SJCRH30 (cell line): ENCODE data around the gene SFRP4. TPM values are rescaled to one million over a fixed set of nuclear protein-coding genes. Genes with fewer than 3 reads are reported as not detected.

ENCODE experiments used
- DNase-seq, 2 experiments: peaks; one replicate each; pipeline ENCODE4 v3.0.0-alpha.2; 2015 to 2020
- H3K27ac ChIP-seq: fragments of 250-450 bp; sonication (Bioruptor Pico); 2 replicates; pipeline ENCODE4 v1.5.1; 2020; ENCODE audit warnings: mild to moderate bottlenecking, moderate library complexity
- H3K27me3 ChIP-seq: fragments of 250-450 bp; sonication (Bioruptor Pico); 2 replicates; pipeline ENCODE4 v1.5.1; 2020; ENCODE audit warnings: mild to moderate bottlenecking, moderate library complexity
- H3K36me3 ChIP-seq: fragments of 250-450 bp; sonication (Bioruptor Pico); 2 replicates; pipeline ENCODE4 v1.5.1; 2020; ENCODE audit warnings: mild to moderate bottlenecking, moderate library complexity
- H3K4me1 ChIP-seq: fragments of 250-450 bp; sonication (Bioruptor Pico); 2 replicates; pipeline ENCODE4 v1.5.1; 2020; ENCODE audit warnings: mild to moderate bottlenecking, moderate library complexity
- H3K4me3 ChIP-seq: fragments of 250-450 bp; sonication (Bioruptor Pico); 2 replicates; pipeline ENCODE4 v1.5.1; 2020; ENCODE audit warnings: mild to moderate bottlenecking, moderate library complexity
- H3K9me3 ChIP-seq: fragments of 250-450 bp; sonication (Bioruptor Pico); replicated peaks from 2 replicates; pipeline ENCODE4 v1.5.1; 2020; ENCODE audit warnings: mild to moderate bottlenecking, moderate library complexity
- total RNA-seq: library from RNA; depleted of rRNA; stranded (reverse); fragments of >200 nt; shearing (Covaris generic); gene quantifications from 2 replicates; pipeline ENCODE4 v1.2.3, GENCODE V29; 2014

Gene SFRP4
- total RNA-seq, 1 experiment from 2014 or later, result 5.6 TPM

DNA sequence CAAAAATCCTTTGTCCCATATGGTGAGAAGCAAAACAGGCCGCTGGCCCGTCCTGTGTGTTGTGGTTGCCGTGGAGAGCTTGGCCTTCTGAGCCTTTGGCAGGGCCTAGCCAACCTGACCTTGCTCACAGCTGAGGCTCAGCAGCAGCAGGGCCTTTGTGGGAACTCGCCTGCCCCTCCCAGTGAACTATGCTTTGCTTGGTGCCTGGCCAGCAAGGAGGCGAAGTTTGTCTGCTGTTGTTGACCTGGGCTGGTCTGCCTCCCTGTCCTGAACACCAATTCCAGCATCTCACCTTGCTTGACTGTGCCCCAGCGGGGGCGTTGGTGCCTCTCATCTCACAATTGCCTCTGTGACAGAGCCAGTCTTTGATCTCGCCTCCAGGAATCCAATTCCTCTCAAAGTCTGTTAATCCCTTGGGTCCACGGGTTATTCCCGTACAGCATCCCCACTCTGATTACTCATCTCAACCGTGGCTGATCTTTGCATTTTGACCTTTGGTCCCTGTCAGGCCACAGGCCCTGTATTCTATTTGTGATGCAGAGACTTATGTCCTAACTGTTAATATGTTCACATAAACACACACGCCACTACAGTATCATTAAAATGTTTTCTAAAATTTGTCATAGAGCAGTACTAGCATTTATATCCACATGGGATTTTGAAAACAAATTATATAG lies 26.5 kb upstream of the SFRP4 start:
- Histone ChIP-seq H3K36me3 (no peaks in the 10 kb centered on the region), H3K27ac (peak overlapping the region; percentile 90), H3K4me1 (peaks cover 34% of the 10 kb centered on the region), H3K4me3 (peak overlapping the region; percentile 6), H3K9me3 (0 out of 2 replicates have a peak, but pooled peaks cover 2% of the 10 kb centered on the region), H3K27me3 (no peaks in the 10 kb centered on the region)
- DNase-seq, result peak; percentile 88 to 90

DNA sequence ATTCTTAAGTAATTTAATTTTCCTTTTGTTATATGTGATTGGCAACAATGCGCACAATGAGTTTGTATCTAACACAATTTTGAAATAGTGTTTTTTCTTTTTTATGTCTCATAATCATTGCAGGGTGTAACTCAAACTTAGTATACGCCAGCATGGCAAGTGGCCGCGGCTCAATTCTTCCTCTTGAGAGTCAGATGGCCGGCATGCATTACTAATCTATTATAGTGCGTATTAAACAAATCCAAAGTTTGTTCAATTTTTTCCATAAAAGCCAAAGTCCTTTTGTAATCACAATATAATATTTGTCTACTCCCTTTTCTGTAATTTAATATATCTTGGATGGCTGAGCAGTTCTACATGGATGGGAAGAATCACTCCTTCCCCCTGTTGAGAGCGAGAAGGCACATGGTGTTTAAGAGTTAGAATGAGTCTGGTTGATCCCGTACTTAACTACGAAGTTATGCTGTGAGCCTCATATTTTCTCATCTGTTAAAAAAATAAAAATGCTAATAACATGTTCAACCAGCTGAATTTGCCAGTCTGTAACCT lies 16.5 kb upstream of the SFRP4 start:
- Histone ChIP-seq H3K9me3 (no peaks in the 10 kb centered on the region; the same call in 1 of the 2 replicates), H3K27me3 (no peaks in the 10 kb centered on the region), H3K36me3 (no peaks in the 10 kb centered on the region), H3K4me1 (no peaks in the 10 kb centered on the region; the same call in 1 of the 2 replicates), H3K27ac (no peak overlapping the region), H3K4me3 (no peak overlapping the region)
- no peak for DNase-seq

DNA sequence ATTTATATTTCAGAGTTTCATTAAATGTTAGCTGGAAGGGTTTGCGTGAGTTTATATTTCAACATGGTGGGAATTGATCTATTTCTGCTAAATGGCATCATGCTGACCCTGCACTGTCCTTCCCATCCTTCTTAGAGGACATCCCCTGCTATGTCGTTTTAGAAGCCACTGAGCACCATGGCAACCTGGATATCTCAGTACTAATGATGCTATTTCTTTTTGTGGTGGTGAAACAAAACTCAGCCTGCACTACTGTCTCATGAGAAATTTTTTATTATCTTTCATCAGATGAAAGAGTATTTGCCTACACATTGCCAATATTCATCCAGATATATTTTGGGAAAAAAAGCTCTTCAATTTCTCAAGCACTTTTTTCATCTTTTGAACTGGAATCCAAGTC lies 15.9 kb upstream of the SFRP4 start:
- Histone ChIP-seq H3K4me3 (no peak overlapping the region), H3K36me3 (no peaks in the 10 kb centered on the region), H3K27me3 (no peaks in the 10 kb centered on the region), H3K9me3 (no peaks in the 10 kb centered on the region; the same call in 1 of the 2 replicates), H3K4me1 (no peaks in the 10 kb centered on the region; the same call in 1 of the 2 replicates), H3K27ac (no peak overlapping the region)
- DNase-seq, result no peak

DNA sequence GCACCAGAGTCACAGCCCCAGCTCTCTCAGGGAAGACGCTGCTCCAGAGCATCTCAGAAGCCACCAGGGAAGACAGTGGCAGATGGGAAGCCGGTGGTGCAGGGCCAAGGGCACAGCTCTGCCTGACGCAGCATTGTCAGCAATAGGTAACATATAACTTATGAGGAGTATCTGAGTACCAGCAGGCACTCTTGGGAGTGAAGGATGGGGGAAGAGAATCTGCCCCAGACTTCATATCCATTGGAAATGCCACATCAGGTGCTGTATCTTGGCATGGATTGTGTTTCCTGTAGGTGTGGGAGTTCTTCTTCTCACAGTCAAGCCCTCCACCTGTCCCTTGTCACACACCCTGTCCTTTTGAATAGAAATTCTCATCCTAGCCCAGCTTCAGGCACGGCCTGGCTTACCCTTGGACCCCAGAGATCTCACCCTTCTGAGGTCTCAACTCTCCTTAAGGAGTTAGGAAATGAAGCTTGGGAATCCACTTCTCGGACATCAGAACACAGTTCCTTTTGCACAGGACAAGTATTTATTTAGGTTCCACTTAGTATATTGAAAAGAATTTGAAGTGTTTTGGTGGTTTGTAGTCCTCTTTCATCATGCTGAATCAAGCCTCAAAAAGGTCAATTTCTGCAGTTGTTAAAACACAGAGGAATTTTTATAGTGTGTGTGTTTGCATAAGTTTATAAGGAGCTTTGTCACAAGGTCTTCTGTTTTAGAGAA lies 13.8 kb upstream of the SFRP4 start:
- no peak for DNase-seq
- Histone ChIP-seq H3K9me3 (peaks cover 3% of the 10 kb centered on the region; the same call in 1 of the 2 replicates), H3K4me1 (no peaks in the 10 kb centered on the region; the same call in 1 of the 2 replicates), H3K4me3 (no peak overlapping the region), H3K27ac (no peak overlapping the region), H3K36me3 (no peaks in the 10 kb centered on the region), H3K27me3 (no peaks in the 10 kb centered on the region)

DNA sequence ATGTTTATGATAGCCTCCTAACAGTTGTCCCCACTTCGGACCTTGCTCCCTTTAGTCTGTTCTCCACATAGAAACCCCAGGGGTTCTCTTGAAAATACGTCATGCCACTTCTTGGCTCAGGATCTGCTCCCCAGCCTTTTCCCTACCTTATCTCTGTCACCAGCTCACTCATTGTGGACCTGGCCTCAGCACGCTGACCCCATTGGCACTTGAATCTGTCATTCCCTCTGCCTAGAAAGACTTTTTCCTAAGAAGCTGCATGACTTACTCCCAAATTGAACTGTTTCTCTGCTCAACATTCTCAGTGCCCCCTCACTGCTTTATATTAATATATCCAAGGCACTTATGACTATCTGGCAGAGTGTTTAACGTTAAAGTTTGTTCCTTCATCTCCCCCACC lies 12.3 kb upstream of the SFRP4 start:
- peaks cover 9% of the 10 kb centered on the region; the same call in 1 of the 2 replicates for H3K9me3 ChIP-seq
- H3K27me3 ChIP-seq, result no peaks in the 10 kb centered on the region
- H3K27ac ChIP-seq, result no peak overlapping the region
- H3K4me3 ChIP-seq, result no peak overlapping the region
- DNase-seq, result no peak
- H3K4me1 ChIP-seq, result no peaks in the 10 kb centered on the region; the same call in 1 of the 2 replicates
- H3K36me3 ChIP-seq, result no peaks in the 10 kb centered on the region

DNA sequence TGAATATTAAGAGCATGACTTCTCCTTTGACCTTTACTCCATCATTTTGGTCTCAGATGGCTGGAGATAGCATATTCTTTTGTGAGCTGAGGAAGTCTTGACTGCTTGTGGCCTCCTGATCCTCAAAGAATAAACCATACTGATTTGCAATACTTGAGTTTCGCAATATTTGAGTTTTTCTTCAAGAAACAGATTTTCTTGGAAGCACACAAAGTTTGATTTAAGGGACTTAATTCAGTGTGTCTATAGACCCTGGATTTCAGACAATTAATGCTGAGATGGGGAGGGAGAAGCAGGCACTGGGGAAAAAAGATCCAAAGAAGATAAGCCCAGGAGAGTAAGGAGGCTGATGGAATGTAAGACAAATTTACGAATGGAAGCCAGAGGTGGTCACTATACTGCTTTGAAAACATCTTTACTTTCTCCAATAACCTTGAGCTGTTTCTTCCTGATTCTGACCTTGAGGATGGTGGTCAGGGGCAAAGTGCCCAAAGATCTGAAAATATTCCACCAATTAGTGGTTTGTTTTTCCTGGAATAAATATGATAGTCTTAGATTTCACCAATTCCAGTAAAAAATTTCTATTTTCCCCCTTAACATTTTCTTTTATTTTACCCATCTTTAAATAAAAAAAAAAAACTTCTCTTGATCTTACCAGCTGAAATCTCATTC lies 11.3 kb upstream of the SFRP4 start:
- H3K9me3 ChIP-seq, result peaks cover 9% of the 10 kb centered on the region; the same call in 1 of the 2 replicates
- H3K27ac ChIP-seq, result no peak overlapping the region
- no peak for DNase-seq
- no peaks in the 10 kb centered on the region for H3K27me3 ChIP-seq
- no peak overlapping the region for H3K4me3 ChIP-seq
- no peaks in the 10 kb centered on the region; the same call in 1 of the 2 replicates for H3K4me1 ChIP-seq
- H3K36me3 ChIP-seq, result no peaks in the 10 kb centered on the region

DNA sequence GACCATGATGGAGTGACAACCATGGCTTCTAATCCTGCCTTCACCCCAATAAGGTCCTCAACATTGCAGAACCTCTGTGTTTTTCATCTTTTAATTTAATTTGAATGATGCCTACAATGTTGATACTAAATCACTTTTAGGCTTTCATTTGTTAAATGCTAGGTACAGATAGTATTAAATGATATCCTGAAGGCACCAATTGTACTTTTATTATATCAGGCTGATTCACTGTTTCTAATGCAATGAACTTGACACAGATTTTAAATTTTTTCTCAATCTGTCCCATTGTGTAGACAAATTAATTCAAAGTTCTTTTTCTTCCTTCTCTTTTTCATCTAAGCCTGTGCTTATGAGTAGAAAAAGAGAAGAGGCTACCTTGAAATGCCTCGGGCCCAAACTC lies 9.0 kb upstream of the SFRP4 start:
- H3K4me1 ChIP-seq, result peaks cover 7% of the 10 kb centered on the region; the same call in 1 of the 2 replicates
- no peaks in the 10 kb centered on the region for H3K27me3 ChIP-seq
- H3K27ac ChIP-seq, result no peak overlapping the region
- no peak for DNase-seq
- H3K9me3 ChIP-seq, result peaks cover 9% of the 10 kb centered on the region; the same call in 1 of the 2 replicates
- H3K4me3 ChIP-seq, result no peak overlapping the region
- H3K36me3 ChIP-seq, result no peaks in the 10 kb centered on the region

DNA sequence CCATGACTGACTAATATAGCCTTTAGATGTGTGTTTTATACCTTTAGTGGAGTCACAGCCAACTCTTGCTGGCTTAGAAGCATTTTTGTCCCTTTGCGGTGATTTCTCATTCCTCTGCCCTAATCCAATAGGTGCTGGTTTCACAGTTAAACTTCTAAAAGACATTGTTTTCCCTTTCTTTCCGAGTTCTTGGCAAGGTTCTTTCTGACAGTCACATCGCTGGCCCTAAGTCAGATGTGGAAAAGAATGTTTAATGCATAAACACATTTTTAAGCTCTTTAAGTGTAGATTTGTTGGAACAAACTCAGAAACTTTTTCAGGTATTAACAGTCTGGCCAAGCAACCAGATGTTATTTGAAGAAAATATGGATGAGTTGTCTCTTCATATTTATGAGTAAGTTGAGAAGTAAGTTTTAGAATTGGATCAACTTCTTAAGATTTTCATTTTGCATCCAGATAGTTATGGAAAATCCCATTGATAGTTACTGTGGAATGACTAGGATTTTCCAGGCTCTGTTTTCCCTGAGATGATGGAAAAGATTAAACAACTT lies 7.9 kb upstream of the SFRP4 start:
- H3K27ac ChIP-seq, result no peak overlapping the region
- DNase-seq, result no peak
- no peak overlapping the region for H3K4me3 ChIP-seq
- peaks cover 7% of the 10 kb centered on the region; the same call in 1 of the 2 replicates for H3K4me1 ChIP-seq
- H3K27me3 ChIP-seq, result no peaks in the 10 kb centered on the region
- peaks cover 9% of the 10 kb centered on the region; the same call in 1 of the 2 replicates for H3K9me3 ChIP-seq
- no peaks in the 10 kb centered on the region for H3K36me3 ChIP-seq

DNA sequence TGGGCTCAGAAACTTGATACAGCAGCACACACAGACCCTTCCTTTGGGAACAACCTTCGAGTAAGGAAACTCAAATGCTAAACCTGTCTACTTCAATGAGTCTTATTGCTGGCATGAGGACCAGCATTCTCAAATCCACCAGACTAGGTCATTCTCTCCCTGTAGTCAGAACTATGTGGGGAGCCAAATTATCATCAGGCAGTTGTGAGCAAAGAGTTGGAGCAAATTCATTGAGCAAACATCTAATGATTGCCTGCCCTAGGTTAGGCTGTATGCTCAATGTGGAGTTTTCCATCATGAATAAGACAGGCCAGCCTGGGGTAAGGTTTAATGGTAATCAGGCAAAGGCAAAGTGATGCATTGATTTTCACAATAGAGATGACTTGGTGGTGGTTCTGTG lies 7.4 kb upstream of the SFRP4 start:
- H3K9me3 ChIP-seq, result peaks cover 9% of the 10 kb centered on the region; the same call in 1 of the 2 replicates
- peaks cover 7% of the 10 kb centered on the region; the same call in 1 of the 2 replicates for H3K4me1 ChIP-seq
- H3K27me3 ChIP-seq, result no peaks in the 10 kb centered on the region
- H3K27ac ChIP-seq, result no peak overlapping the region
- DNase-seq, result no peak
- H3K36me3 ChIP-seq, result no peaks in the 10 kb centered on the region
- no peak overlapping the region for H3K4me3 ChIP-seq

DNA sequence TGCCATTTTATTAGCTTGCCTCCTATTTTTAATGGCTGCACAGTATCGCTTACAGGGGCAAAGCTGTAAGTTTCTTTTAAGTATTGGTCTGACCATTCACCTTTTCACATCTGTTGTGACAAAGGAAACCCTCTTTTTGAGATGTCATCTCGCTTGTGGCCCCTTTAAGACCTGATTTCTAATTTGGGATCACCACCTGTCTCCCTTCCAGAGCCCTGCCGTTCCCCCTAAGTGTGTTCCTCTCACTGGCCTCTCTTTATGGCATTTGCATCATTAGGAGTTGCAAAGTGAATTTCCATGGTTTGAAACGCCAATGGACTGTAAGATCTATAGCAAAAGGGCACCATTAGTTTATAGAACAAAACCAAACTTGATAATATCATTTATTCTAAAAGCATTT lies 5.3 kb upstream of the SFRP4 start:
- Histone ChIP-seq H3K27ac (peak overlapping the region; percentile 70; the same call in 1 of the 2 replicates), H3K27me3 (no peaks in the 10 kb centered on the region), H3K4me3 (peak overlapping the region; percentile 82), H3K9me3 (0 out of 2 replicates have a peak, but pooled peaks cover 9% of the 10 kb centered on the region), H3K4me1 (peaks cover 13% of the 10 kb centered on the region), H3K36me3 (no peaks in the 10 kb centered on the region)
- DNase-seq, result no peak

DNA sequence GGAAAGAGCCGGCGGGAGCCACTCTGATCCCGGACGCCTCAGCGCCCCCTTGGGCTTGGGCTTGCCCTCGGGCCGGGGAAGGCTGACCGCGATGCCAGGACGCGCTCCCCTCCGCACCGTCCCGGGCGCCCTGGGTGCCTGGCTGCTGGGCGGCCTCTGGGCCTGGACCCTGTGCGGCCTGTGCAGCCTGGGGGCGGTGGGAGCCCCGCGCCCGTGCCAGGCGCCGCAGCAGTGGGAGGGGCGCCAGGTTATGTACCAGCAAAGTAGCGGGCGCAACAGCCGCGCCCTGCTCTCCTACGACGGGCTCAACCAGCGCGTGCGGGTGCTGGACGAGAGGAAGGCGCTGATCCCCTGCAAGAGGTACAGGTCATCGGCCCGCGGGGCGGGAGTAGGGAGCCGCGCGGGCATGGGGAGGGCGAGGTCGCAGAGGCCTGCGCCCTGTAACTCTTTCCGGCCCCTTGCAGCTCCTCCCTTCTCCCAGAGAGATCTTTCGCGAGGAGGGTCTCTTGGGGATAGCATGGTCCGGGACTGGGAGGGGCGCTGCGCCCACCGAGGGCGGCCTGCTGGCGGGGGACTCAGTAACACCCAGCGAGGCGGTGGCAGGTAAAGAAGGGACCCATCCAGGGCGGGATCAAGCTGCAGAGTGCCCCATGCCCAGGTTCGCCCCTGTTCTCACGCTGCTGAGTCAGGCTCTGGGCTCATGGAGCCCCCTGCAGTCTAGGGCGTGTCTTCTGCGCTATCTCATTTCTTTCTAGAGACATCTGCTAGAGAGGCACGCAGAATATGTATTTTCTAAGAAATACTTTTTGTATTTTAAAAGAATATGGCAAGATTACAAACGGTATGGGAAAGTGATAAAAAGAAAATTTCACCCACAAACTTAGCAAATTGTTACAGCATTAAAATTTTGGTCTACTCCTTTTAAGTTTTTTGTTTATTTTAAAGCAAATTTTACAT lies 4.5 kb upstream of the SFRP4 start:
- Histone ChIP-seq H3K4me3 (peak overlapping the region; percentile 82), H3K36me3 (no peaks in the 10 kb centered on the region), H3K9me3 (0 out of 2 replicates have a peak, but pooled peaks cover 9% of the 10 kb centered on the region), H3K27me3 (no peaks in the 10 kb centered on the region), H3K4me1 (peaks cover 13% of the 10 kb centered on the region), H3K27ac (peak overlapping the region; percentile 70)
- peak; percentile 56 to 63 for DNase-seq

DNA sequence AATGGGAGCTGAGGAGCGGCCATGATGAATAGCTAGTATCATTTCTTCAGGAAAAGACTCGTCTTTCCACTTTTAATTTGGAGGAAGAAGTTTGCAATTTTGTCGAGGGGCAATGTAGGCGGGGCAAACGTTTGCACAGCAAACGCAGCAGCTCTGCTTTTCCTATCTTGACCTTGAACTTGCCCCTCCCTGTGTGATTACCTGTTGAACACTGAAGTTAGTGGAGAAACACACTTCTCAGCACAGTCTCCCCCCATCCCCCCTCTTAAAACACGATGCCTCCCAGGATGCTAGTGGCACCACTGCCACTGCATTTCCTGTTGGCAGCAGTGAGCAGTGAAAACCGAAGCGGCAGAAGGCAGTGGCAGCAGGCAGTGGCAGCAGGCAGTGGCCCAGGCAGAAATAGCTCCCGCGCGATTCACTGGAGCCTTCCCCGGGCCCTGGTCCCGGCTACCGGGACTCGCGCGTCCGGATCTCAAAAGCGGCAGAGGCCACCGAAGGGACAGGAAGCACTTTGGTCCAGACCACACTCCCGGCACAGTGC lies 3.8 kb upstream of the SFRP4 start, which contains the start of gene EPDR1:
EPDR1 (plus strand) TSS at position 336 of the 544 bp plus-strand sequence. CDS start 300 bp downstream, outside the sequence.
- H3K27me3 ChIP-seq, result no peaks in the 10 kb centered on the region
- H3K9me3 ChIP-seq, result 0 out of 2 replicates have a peak, but pooled peaks cover 6% of the 10 kb centered on the region
- DNase-seq, result peak; percentile 59 to 68
- peak within 1 kb of the TSS; percentile 82 for H3K4me3 ChIP-seq
- H3K4me1 ChIP-seq, result peaks cover 16% of the 10 kb centered on the region
- H3K36me3 ChIP-seq, result no peaks in the 10 kb centered on the region
- H3K27ac ChIP-seq, result peak within 1 kb of the TSS; percentile 70

DNA sequence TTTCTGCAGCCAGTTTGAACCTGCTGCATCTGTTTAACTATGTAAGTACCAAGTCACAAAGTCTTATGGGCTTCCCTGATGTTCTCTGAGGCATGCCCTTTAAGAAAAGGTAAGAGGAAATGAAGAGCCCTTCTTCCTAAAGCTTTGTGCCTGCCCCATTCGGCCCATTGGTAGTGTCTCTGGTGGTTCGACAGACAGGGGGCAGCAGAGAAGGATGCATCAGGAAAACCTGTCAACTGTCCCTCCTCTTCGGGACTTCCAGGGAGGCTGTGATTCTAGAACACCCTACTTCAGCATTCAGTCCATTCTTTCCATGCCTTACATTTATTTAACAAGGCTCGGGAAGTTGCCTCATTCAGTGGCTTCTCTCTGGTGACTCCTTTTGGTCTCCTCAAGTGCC lies 1.9 kb upstream of the SFRP4 start:
- Histone ChIP-seq H3K27ac (no peak overlapping the region), H3K4me3 (no peak overlapping the region), H3K36me3 (no peaks in the 10 kb centered on the region), H3K4me1 (peaks cover 22% of the 10 kb centered on the region), H3K9me3 (no peaks in the 10 kb centered on the region), H3K27me3 (no peaks in the 10 kb centered on the region)
- peak in 1 of 2 experiments; percentile 26 for DNase-seq
